Hepatic stellate cell (primary cell): ENCODE measurements around the gene GRHL1.
"Not testable (repeated sequence)": the region's sequence is repeated elsewhere in the genome, so short reads cannot be mapped to it uniquely, and the experiment has no call there.

Experiments used
- DNase-seq: peaks from one replicate; pipeline ENCODE4 v3.0.0; 2011; ENCODE audit warnings: low spot score

Gene GRHL1

DNA sequence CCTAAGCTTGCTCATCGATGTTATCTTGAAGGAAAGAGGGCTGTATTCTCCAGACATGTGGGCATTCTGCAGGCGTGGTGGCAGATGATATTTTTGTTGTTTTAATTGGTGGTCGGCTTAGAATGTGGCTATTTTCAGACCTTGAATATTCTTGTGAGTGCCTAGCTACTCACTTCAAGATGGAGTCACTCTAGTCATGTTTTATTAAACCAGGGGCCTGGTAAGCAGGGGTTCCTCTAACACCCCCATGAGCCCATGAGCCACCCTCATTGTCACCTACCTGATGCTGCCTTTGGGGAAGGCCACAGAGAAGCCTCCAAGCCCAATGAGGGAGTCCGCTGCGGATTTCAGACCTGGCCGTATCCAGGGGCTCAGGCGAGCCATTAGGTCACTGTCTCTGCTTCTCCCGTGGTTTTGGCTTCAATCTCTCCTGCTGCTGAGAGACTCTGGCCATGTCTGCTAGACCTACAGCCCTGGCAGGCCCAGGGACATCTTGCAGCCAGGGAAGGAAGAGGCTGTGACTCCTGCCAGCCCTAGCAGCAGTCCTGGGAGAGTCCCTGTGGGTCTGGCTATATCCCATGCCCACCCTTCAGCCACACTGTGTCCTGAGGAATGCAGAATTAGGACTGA is 75.6 kb downstream of the GRHL1 start:
- DNase-seq: no peak

DNA sequence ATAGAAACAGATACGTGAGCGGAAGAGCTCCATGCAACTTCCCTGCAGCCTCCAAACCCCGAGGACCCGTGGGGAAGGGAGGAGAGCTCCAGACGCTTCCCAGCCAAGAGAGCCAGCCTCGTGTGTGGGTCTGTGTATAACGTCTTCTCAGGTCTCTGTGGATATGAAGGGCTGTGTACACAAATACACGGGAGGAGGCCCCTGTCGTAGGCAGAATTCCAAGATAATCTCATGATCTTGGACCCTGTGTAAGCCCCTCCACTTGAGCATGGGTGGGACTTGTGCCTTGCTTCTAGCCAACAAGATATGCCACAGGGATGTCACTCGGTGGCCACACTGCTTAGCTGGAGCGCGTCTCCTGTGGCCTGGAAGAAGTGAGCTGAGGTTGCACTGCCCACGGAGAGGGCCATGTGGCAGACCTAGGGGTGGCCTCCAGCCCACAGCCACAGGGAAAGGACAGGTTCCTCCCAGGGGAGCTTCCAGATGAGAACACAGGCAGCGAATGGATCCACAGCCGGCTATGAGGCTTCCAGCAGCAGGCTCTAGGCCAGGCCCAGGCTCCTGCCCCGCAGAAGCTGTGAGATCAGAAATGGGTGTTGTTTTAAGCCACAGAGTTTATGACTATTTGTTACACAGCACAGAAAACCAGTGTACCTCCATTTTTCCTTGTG is 76.3 kb downstream of the GRHL1 start:
- no peak for DNase-seq

DNA sequence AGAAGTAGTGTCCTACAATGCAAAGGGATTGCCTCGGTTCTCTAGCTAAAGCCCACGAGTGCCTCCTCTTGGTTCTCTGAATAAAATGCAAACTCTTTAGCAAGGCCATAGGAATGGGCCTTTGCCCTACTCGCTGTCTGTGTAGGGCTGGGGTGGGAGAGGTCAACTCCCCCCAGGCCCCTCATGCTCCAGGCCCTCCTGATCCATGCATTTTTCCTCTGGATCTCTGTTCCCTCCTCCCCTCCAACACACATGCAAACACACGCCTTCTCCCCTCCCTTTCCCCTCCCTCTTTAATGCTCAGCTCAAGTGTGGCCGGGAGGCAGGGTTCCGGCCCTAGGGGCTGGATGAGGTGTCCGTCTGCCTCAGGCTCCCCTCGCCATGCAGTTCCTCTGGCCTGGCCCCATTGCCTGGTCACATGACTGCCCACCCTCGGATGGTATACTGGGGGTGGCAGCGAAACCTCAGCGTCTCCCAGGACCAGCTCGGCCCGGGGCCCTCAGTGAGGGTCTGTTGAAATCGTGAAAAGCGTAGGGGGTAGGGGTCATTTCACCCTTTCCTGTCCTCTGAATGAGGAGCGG is 77.0 kb downstream of the GRHL1 start:
- DNase-seq: no peak

DNA sequence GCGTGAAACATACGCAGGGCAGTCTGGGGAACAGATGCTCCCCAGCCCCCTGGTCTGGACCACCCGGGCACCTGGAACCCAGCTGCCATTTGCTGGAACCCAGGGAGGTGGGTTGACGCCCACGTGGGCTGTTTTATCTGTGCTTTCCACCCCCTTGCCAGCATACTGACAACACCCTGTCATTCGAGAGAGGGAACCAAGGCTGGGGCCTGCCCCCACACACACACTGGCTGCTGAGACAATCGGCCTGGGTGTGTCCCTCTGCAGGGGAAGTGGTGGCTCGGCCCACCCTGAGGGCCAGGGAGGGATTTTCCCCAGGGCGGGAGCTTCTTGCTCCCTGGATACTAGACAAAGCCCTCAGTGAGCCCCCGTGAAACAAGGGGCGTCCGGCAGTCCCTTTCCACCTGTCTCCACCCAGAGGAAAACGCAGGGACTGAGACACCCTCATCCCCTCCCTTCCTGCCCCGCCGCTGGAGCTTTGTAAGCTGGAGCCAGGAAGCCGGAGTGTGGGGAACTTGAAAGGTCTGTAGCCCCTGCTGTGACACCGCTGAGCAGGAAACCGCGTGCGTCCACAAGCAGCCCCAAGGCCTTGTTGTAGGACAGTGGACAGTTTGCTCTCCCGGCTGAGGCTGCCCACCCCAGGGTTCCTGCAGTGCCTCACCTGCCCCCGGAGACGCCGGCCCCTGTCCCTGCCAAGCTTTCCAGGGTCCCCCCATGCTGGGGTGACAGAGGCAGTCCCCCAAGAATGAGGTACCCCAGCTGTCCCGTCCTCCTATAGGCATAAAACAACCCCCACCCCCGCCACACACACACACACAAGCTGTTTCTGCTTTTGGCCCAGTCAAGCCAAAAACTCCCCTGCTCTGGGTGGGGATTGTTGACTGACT is 77.7 kb downstream of the GRHL1 start:
- DNase-seq: no peak

DNA sequence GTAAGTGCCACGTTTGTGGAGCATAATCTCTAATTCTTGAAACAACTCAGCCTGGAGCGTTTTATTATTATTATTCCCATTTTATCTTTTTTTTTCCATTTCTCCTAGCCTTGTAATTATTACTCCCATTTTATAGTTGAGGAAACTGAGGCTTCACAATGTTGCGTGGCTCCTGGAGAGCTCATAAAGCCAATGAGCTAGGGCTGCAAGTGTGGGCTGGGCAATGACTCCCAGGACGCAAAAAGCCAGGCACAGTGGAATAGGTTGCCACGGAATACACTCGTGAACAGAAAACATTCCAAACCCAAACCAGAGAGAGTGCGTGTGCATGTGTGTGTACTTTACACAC is 78.4 kb downstream of the GRHL1 start:
- no peak for DNase-seq

DNA sequence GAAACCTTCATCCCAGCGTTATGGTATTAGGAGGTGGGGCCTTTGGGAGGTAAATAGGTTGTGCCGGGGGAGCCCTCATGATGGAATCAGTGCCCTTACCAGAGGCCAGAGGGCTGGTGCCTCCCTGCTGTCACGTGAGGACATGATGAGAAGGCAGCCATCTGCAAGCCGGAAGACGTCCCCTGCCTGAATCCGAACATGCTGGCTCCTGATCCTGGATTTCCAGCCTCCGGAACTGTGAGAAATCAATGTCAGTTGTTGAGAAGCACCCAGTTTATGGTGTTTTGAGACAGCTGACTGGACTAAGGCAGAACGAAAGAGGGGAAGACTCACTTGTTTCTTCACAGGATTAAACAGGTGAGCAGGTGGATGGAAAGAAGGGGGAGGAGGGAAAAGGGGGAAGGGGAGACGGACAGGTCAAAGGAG is 78.8 kb downstream of the GRHL1 start:
- no peak for DNase-seq

DNA sequence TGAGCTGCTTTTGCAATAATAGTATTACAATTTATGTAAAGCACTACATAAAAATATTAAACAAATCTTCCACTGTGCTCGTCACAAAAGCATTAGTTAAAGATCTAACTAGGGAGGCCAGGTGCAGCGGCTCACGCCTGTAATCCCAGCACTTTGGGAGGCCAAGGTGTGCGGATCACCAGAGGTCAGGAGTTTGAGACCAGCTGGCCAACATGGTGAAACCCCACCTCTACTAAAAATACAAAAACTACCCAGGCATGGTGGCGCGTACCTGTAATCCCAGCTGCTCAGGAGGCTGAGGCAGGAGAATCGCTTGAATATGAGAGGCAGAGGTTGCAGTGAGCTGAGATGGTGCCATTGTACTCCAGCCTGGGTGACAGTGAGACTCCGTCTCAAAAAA is 79.3 kb downstream of the GRHL1 start:
- not testable (repeated sequence) for DNase-seq

DNA sequence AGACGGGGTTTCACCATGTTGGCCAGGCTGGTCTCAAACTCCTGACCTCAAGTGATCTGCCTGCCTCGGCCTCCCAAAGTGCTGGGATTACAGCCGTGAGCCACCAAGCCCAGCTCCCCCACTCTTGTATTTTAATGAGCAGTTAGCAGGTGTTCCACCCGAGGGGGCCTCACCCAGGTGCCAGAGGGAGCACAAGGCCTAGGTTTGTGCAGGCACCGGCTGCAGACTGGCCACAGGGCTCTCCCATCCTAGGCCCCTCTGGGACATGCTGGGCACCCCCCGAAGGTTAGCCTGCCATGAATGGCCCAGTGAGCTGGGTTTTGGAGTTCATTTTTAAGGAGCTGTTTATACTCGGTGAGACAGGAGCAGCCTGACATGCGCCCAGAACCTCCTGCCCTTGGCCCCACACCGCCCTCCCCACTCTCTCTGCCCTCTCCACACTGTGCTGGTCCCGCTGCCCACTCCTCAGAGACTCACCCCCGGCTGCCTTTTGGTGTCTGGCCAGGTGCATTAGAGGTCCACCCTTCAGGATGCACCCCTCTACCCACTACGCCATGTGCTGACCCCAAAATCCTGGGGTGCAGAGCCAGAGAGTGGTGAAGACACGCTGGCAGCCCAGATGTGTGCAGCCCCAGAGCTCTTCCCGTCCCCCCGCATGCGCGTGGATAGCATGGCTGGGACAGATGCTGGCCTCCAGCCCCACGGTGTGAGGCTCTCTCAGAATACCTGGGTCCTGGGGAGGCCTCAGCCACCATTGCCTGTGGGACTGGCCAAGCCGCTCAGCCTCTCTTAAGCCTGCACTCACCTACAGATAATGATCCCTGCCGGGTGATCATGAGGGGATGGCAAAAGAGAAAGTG is 80.6 kb downstream of the GRHL1 start:
- no peak for DNase-seq

DNA sequence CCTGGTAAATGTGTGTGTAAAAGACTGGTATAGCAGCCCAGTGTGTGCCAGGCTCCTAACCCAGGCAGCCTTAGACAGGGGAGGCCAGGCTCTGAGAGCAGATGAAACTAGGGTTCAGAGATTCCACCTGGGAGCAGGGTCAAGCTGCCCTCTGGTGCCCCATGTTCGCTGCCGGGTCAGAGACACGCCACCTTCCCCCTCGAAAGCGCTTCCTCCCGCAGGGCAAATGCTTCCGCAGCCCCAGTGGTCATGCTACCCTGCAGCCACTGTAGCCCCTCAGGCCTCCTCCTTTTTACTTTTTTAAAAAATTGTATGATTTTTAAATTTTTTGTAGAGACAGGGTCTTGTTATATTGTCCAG is 81.2 kb downstream of the GRHL1 start:
- no peak for DNase-seq

DNA sequence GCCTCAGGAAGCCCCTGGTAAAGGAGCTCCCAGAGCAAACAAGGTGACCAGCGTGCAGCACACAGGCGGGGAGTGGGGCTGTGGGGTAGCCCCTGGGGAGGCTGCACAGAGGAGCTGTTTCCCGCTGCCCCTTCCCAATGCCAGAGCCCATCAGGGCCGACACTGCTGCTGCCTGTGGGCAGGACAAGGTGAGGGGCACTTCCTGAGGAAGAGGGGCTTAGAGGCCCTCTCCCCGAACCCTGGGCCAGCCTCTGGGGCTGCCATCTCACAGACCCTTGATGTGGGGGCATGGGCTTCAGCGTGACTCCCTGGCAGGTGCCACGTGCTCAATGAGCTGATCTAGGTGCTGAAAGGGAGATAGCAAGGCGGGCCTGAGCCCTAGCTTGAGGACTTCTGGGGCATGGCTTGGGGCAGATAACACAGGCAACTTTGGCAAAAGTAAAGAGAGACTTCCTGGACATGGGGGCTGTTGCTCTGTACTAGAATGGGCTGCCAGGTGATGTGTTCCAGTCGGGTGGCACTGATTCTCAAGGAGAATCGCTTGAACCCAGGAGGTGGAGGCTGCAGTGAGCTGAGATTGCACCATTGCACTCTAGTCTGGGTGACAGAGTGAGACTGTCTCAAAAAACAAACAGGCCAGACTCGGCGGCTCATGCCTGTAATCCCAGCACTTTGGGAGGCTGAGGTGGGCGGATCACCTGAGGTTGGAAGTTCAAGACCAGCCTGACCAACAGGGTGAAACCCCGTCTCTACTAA is 81.9 kb downstream of the GRHL1 start:
- no peak for DNase-seq

DNA sequence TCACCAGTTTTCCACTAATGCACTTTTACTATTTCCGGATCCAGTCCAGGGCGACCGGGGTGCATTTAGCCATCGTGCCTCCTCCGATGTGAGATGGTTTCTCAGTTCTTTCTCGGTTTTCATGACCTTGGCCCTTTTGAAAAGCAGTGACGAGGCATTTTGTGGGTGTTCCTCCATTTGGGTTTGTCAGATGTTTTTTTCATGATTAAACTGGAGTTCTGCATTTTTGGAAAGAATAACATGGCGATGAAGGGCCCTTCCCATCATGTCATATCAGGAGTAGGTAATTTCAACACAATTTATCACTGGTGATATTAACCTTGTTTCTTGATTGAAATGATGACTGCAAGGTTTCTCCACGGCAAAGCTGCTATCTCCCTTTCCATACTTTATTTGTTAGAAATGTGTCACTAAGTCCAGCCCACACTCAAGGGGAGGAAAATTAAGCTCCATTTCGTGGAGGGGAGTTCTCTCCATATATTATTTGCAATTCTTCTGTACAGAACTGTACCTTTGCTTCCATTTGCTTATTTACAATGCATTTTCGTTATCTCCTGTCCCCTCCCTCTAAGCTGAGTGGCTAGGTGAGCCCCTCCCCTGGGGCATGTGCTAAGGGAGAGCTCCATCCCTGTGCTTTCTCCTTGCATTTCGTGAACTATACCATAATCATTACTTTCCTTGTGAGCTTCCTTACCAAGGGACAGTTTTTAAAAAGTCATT is 83.0 kb downstream of the GRHL1 start:
- no peak for DNase-seq

DNA sequence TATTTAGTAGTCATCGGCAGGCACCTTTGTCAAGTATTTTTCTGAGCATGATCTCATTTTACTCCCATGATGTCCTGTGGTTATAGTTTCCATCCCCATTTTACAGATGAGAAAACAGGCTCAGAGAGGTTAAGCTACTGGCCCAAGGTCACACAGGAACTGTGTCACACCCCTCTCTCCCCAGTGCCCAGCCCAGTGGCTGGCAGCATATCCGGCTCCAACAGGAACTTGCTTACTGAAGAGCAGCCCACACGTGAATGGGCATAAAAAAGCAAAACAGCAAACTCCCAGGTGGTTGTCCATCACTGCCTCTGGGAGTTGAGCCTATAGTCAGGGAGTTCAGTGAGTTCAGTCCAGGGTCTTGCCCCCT is 83.5 kb downstream of the GRHL1 start:
- no peak for DNase-seq

DNA sequence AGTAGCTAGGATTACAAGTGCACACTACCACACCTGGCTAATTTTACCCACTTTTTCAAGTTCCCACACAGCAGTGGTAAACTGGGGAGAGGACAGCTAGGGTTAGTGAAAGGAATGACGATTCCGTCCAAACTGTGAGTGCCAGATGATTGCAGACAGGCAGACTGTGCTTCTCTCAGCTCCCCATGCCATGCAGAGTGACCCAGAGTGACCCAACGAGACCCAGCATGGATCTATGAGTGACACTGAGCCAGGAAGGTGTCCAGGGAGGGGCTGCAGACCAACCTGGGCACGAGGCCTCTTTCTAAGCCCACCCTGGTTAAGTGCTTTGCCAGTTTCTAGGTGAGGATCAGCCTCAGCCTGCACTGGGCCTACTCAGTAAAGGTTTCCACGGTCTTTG is 84.1 kb downstream of the GRHL1 start:
- no peak for DNase-seq

DNA sequence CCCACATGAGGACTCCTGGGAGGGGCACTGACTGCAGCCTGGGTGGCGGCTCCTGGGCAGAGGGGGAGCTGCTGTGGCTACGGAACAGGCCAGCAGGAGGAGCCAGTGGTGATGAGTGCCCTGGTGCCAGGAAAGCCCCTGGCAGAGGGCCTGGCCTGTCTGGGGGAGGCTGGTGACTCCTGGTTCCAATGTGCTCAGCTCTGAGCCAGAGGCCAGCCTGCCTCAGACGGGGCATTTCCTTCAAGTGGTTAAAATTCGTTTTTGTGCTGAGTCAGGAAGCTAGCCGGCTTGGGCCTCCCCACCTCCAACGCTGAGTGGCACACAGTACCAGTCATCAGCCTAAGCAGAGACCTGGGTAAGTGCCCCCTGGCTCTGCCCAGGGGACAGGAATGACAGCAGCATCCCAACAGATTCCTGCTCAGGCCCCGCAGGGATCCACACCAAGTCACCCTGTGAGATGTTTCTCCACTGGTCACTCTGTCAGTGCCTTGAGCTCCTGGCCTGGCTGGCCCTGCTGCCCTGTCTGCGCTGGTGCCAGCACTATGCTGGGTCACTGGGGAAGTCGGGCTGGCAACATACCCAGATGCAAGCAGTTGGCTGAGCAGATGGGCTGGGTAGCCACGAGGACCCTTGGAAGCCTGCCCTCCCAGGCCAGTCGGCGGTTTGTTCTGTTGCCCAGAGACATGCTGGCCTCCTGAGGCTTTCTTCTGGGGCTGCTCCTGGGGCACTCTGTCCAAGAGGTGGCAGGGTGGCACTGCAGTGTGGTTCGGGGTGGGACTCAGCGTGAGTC is 84.8 kb downstream of the GRHL1 start:
- DNase-seq: peak; percentile 50

DNA sequence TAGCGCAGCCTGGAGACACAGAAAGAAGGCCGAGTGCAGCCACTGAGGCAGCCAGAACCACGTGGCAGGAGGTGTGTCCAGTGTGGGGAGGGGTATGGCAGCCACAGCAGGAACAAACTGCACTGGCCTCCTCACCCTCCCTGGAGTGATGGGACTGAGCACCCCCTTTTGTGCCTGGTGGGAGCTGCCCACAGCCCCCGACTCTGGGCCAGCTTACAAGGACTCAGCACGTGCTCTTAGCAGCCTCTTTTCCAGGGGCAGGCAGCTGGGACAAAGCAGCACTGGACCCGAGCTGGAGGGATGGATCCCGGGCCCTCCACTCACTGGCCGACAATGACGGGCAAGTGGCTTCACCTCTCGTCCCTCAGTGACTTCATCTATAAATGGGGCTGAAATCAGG is 86.6 kb downstream of the GRHL1 start:
- DNase-seq: no peak

DNA sequence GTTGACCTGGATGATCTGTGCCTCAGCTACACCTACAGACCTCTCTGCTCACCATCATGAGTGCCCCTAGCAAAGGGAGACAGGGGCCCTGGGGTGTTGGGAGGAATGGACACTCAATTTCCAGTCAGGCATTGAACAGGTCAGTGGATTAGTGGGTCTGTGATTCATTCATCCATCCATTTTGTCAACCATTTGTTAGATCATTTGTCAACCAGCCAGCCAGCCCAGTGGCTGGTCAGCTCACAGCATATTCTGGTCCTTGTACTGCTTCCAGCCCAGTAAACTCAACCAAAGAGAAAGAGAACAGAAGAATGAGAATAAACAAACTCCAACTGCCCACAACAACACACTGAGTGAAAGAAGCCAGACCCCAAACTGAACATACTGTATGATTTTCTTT is 87.2 kb downstream of the GRHL1 start:
- no peak for DNase-seq

DNA sequence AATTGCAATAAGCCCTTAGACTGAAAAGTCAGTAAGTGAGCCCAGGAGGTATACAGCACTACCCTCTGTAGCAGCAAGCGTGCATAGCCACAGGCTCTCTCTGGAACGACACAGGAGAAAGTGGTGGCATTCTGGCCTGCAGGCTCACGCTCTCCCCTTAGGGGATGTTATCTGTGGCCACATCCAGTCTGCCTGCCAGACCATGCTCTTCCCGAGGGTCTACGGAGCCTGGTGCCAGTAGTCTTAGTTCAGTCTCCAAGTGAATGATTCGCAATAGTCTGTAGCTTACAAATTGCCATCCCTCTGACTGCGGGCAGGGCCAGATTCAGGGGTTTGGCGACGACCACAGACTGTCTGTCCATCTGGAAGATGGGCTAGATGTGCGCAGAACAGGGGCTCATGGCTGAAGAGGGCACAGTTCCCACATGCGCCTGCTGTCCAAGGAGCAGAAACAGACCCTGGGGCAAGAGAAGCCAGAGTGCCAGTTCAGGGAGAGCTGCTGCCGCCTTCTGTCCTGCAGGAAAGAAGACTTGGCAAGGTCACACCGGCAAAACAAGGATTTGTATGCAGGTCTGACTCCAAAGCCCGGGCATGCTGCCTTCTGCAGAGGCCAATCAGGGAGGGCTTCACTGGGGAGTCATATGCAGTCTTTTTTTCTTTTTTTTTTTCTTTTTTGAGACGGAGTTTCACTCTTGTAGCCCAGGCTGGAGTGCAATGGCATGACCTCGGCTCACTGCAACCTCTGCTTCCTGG is 88.3 kb downstream of the GRHL1 start:
- DNase-seq: no peak

DNA sequence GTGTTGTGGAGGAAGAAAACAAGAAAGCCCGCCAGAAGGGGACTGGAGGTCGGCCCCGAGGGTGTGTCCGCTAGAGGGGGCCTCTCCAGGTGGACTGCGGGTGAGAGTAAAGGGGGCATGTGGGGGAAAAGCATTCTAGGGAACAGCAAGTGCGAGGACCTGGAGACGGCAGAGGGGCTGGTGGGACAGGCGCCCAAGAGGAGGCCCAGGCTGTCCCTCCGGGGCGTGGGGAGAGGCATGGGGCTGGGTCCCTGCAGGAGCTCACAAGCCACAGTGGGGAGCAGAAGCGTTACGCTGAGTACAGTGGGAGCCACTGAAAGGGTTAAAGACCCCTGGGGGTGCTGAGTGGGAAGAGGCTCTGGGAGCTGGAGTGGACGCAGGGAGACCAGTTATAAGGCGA is 90.2 kb downstream of the GRHL1 start:
- no peak for DNase-seq
